Mucosa of descending colon (tissue), 3 donors: Measurements from ENCODE around the gene DNAJB7. TPM values are rescaled to one million over a fixed set of nuclear protein-coding genes. Genes with fewer than 3 reads are reported as not detected.

Experiments
- ATAC-seq: fragments of 200-7000 bp; cut with Tn5 transposase; one replicate; pipeline ENCODE4 v1.9.1; 2020; ENCODE audit warnings: mild to moderate bottlenecking, moderate library complexity
- DNase-seq, 3 donors: peaks; one replicate each; pipeline ENCODE4 v3.0.0-alpha.2; 2020
- H3K36me3 ChIP-seq: fragments of 200-600 bp; one replicate; pipeline ENCODE4 v1.8.0; 2021; ENCODE audit warnings: low read depth, mild to moderate bottlenecking
- H3K4me1 ChIP-seq: fragments of 200-600 bp; one replicate; pipeline ENCODE4 v1.8.0; 2021; ENCODE audit warnings: low read depth, mild to moderate bottlenecking
- H3K4me3 ChIP-seq: fragments of 200-600 bp; one replicate; pipeline ENCODE4 v1.8.0; 2021; ENCODE audit warnings: mild to moderate bottlenecking
- H3K9me3 ChIP-seq: fragments of 200-600 bp; one replicate; pipeline ENCODE4 v1.8.0; 2021; ENCODE audit warnings: mild to moderate bottlenecking
- CTCF ChIP-seq: fragments of 200-600 bp; IDR thresholded peaks from one replicate; pipeline ENCODE4 v1.8.0; 2022; ENCODE audit warnings: antibody characterized with exemption, mild to moderate bottlenecking
- intact Hi-C, 2 donors: fragments of 100-400 bp; cut with DNase I in 1 of 2; cut with micrococcal nuclease in 1 of 2; formaldehyde crosslinking; loops; one replicate each; pipeline versions ENCODE4 v1.11.0 to v1.11.1; 2022; cut with DNase I, micrococcal nuclease
- long read RNA-seq, 2 donors: library from polyadenylated mRNA; unstranded; transcript quantifications; one replicate each; pipeline ENCODE4 v2.0.0, GENCODE V29; 2019 to 2021
- total RNA-seq, 3 donors: library from RNA; stranded (reverse); fragmentation: NEBNext Ultra II Directional in 2 of 3; extraction: Animal tissue kit (Norgen Biotek cat#: 25700) in 2 of 3; gene quantifications; one replicate each; pipeline versions ENCODE4 v1.2.1 to v1.2.4, GENCODE V29; 2021 to 2023
- donor health status: DM: no; HTN: no; CAD: no; lungs with moderate emphysema.
- donor health status: DM: no; HTN: no; CAD: no.
- donor health status: DM: no; HTN: yes; CAD: no.

DNAJB7 gene
- under 1 TPM; 0.14 to 0.90 (median 0.25) TPM for total RNA-seq
- long read RNA-seq, donor 1, transcript DNAJB7-201 (1 exons, 2,578 nt), result major isoform, 5 of 5 reads
- long read RNA-seq, donor 1, partial matches to known transcripts, result 0 of 5 reads
- long read RNA-seq, donor 1, other reads (novel, unspliced or antisense), result 0 of 5 reads
- long read RNA-seq, donor 2, transcript DNAJB7-201 (1 exons, 2,578 nt), result major isoform, 7 of 7 reads
- long read RNA-seq, donor 2, partial matches to known transcripts, result 0 of 7 reads
- long read RNA-seq, donor 2, other reads (novel, unspliced or antisense), result 0 of 7 reads

- no peak within 1 kb of the TSS for H3K4me3 ChIP-seq
- H3K9me3 ChIP-seq, result no peaks in the 10 kb centered on the region
- no peak for ATAC-seq
- TF ChIP-seq CTCF, result no peak
- H3K36me3 ChIP-seq, result no peaks in the 10 kb centered on the region
- peaks cover 14% of the 10 kb centered on the region for H3K4me1 ChIP-seq
- DNase-seq, result no peak
- intact Hi-C loops, result no loop called here
Observed at GRCh38 chr22:40862013-40862412, at the start of gene DNAJB7. DNAJB7 (minus strand) TSS chr22:40862113; CDS start chr22:40861994, 119 bp downstream.

- TF ChIP-seq CTCF, result no peak
- no peaks in the 10 kb centered on the region for H3K36me3 ChIP-seq
Observed at GRCh38 chr22:40908895-40909294, 47.0 kb upstream of the DNAJB7 start.

GRCh38 chr22:40904101-40904500, 42.2 kb upstream of the DNAJB7 start:
- intact Hi-C loops, result no loop called here
- H3K4me1 ChIP-seq, result no peaks in the 10 kb centered on the region
- no peak for TF ChIP-seq CTCF
- no peak for DNase-seq
- ATAC-seq, result no peak
- H3K4me3 ChIP-seq, result no peak overlapping the region
- no peaks in the 10 kb centered on the region for H3K36me3 ChIP-seq
- no peaks in the 10 kb centered on the region for H3K9me3 ChIP-seq

More at GRCh38 chr22:40908895-40909294, 47.0 kb upstream of the DNAJB7 start:
- ATAC-seq, result no peak
- Histone ChIP-seq H3K9me3 (no peaks in the 10 kb centered on the region), H3K4me1 (no peaks in the 10 kb centered on the region), H3K4me3 (no peak overlapping the region)
- intact Hi-C loops, result no loop called here
- no peak for DNase-seq

GRCh38 chr22:40898850-40899357, 37.0 kb upstream of the DNAJB7 start:
- H3K36me3 ChIP-seq, result no peaks in the 10 kb centered on the region
- H3K9me3 ChIP-seq, result no peaks in the 10 kb centered on the region
- intact Hi-C loops, result no loop called here
- no peak for TF ChIP-seq CTCF
- H3K4me3 ChIP-seq, result no peak overlapping the region
- H3K4me1 ChIP-seq, result no peaks in the 10 kb centered on the region
- DNase-seq (peak in 1 of 3 donors; percentile 17), ATAC-seq (peak; percentile 80)

GRCh38 chr22:40894417-40894816, 32.5 kb upstream of the DNAJB7 start:
- Histone ChIP-seq H3K36me3 (no peaks in the 10 kb centered on the region), H3K4me3 (no peak overlapping the region), H3K4me1 (no peaks in the 10 kb centered on the region), H3K9me3 (no peaks in the 10 kb centered on the region)
- DNase-seq (no peak), ATAC-seq (no peak)
- intact Hi-C loops, result no loop called here
- TF ChIP-seq CTCF, result no peak
